Activated T-cell treated with anti-CD3 and anti-CD28 coated beads, Interleukin-2, amount 50 U/mL, for 72 hours (primary cell): ENCODE measurements around the gene C2orf49. TPM values are rescaled to one million over a fixed set of nuclear protein-coding genes. Genes with fewer than 3 reads are reported as not detected.

Source experiments
- ATAC-seq, 2 donors: fragments of 150-1000 bp; cut with Tn5 transposase; replicated peaks in 1 of 2; 2 replicates each; pipeline ENCODE4 v1.10.0; 2021; ENCODE audit warnings: moderate library complexity in 2 of 2, mild to moderate bottlenecking in 1 of 2
- DNase-seq, 2 donors: peaks; one replicate each; pipeline ENCODE4 v3.0.0; 2021 to 2022; ENCODE audit warnings: mixed read lengths in 1 of 2
- H3K27ac Mint-ChIP-seq: one replicate; pipeline ENCODE4 v1.8.0; 2022; ENCODE audit warnings: mild to moderate bottlenecking, moderate library complexity, mixed read lengths
- H3K27me3 Mint-ChIP-seq: one replicate; pipeline ENCODE4 v1.8.0; 2022; ENCODE audit warnings: low read depth, mixed read lengths
- H3K36me3 Mint-ChIP-seq, 2 donors: one replicate each; pipeline ENCODE4 v1.8.0; 2022; ENCODE audit warnings: mixed read lengths in 2 of 2, mild to moderate bottlenecking in 1 of 2; ENCODE audit not compliant: insufficient read depth in 2 of 2
- H3K4me1 Mint-ChIP-seq: one replicate; pipeline ENCODE4 v1.8.0; 2022; ENCODE audit warnings: low read depth, mixed read lengths
- H3K4me3 Mint-ChIP-seq, 2 donors: one replicate each; pipeline ENCODE4 v1.8.0; 2022; ENCODE audit warnings: mild to moderate bottlenecking in 2 of 2, mixed read lengths in 2 of 2, moderate library complexity in 2 of 2
- H3K9me3 Mint-ChIP-seq, 2 donors: one replicate each; pipeline ENCODE4 v1.8.0; 2022; ENCODE audit warnings: mixed read lengths in 2 of 2
- total RNA-seq, 2 donors: library from RNA; stranded (reverse); gene quantifications; one replicate each; pipeline ENCODE4 v1.2.3, GENCODE V29; 2022

C2orf49 gene
- 10 to 100 TPM; 15.9 to 18.9 TPM for total RNA-seq

DNA sequence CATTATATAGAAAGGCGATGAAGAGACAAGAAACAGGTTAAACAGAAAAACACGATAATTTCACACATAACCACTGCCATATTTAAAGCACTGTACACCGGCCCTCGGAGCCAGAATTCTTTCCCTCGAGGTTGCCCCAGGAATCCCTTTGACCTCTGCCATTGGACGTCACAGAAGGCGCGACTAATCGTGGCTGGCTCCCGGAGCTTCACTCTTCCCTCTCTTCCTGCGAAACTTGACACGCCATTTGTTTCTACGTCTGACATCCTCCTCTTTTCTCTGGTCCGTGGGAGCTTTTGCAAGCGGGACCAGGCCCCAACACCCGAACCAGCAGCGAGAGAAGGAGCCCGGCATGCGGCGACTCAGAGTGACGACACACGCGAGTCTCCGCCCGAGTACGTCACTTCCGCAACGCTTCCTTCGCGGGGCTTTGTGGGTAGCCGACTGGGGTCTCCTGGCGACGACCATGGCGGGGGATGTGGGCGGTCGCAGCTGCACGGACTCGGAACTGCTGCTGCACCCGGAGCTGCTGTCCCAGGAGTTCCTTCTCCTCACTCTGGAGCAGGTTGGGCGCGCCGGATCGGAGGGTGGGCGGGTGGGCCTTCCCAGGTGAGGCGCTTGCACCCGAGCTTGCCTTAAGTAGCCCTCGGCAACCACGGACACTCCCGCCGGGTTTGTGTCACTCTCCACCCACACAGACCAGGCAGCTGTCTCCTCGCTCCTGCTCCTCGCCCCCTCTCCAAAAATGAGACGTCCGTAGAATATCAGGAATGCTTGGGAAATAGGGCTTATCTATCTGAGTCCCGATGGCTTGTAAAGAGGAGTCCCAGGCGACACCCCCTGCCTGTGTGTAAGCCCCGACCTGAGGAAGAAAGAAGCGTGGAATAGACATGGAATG is at the start of gene C2orf49:
Gene C2orf49 (plus strand): TSS at position 419 of the 898 bp plus-strand sequence. CDS start 48 bp downstream, at position 467.
- ATAC-seq: peak; percentile 95 to 97
- DNase-seq: peak; percentile 89 to 92
- H3K36me3 Mint-ChIP-seq: peaks cover 5 to 9% of the 10 kb centered on the region in 2 donors
- peak within 1 kb of the TSS; percentile 100 for H3K27ac Mint-ChIP-seq
- H3K4me1 Mint-ChIP-seq: peaks cover 46% of the 10 kb centered on the region
- no peaks in the 10 kb centered on the region for H3K27me3 Mint-ChIP-seq
- peak within 1 kb of the TSS; percentile 87 to 100 for H3K4me3 Mint-ChIP-seq
- H3K9me3 Mint-ChIP-seq: no peaks in the 10 kb centered on the region

DNA sequence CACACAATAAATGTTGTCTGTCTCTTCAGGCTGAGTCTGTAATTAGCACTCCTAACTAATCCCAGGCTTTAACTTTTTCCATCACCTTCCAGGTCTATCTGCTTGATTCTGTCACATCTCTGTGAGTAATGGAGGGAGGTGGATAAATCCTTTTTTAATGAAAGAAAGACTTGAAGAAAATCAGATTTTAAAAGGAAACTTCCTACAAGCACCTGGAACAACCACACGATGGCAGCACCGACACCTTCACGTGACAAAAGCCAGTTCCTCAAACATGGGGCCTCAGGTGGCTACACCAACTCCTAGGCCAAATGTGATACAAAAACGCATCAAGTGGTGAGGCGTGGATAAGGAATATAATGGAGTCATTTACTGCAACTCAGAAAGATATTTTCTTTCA is 49.6 kb upstream of the C2orf49 start:
- Mint-ChIP-seq H3K9me3 (no peaks in the 10 kb centered on the region), H3K4me1 (no peaks in the 10 kb centered on the region), H3K27ac (no peak overlapping the region), H3K4me3 (no peak overlapping the region), H3K36me3 (peaks cover 2 to 23% of the 10 kb centered on the region in 2 donors), H3K27me3 (no peaks in the 10 kb centered on the region)
- ATAC-seq (no peak), DNase-seq (peak; percentile 22 to 29)

DNA sequence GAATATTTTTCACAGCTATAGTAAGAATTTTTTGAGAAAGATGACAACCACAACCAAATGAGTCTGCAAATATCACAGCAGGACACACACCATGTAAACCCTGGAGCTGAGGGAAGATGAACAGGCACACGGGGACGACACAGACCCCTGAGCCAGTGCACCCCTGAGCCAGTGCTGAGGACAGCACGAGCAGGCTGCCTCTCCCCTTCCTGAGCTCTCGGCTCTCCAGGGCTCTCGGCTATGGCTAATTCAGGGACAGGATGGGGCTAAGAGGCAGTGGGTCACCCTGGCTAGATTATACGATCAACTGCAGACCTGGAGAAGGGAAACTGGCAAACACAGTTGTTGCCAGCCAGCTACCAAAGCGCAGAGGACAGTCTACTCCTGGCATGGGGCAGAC is 49.2 kb upstream of the C2orf49 start:
- H3K9me3 Mint-ChIP-seq: no peaks in the 10 kb centered on the region
- H3K36me3 Mint-ChIP-seq: peaks cover 2 to 23% of the 10 kb centered on the region in 2 donors
- DNase-seq (no peak), ATAC-seq (no peak)
- H3K27ac Mint-ChIP-seq: no peak overlapping the region
- H3K4me3 Mint-ChIP-seq: no peak overlapping the region
- H3K4me1 Mint-ChIP-seq: no peaks in the 10 kb centered on the region
- H3K27me3 Mint-ChIP-seq: no peaks in the 10 kb centered on the region

DNA sequence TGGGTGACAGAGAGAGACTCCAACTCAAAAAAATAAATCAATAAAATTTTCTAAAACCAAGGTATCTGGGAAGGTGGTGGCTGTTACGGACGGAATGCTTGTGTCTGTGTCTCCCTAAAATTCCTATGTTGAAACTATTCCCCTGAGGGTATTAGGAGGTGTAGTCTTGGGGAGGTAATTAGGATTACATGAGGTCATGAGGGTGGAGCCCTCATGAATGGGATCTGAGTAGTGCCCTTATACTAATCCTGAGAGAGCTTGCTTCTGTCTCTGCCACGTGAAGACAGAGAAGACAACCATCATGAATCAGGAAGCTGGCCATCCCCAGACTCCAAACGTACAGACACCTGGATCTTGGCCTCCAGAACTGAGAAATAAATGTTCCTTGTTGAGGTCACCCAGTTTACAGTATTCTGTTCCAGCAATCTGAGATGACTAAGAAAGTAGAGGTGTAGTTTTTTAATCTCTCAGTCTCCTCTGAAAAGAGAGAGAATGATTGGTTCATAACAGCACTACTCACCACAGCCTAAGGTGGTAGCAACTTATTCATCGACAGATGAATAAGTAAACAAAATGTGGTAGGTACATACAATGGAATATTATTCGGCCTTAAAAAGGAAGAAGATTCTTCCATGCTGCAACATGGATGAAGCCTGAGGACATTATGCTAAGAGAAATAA is 46.2 kb upstream of the C2orf49 start:
- Mint-ChIP-seq H3K36me3 (peaks cover 2 to 27% of the 10 kb centered on the region in 2 donors), H3K9me3 (no peaks in the 10 kb centered on the region), H3K27ac (no peak overlapping the region), H3K4me3 (no peak overlapping the region), H3K4me1 (no peaks in the 10 kb centered on the region), H3K27me3 (no peaks in the 10 kb centered on the region)
- ATAC-seq: no peak
- no peak for DNase-seq

DNA sequence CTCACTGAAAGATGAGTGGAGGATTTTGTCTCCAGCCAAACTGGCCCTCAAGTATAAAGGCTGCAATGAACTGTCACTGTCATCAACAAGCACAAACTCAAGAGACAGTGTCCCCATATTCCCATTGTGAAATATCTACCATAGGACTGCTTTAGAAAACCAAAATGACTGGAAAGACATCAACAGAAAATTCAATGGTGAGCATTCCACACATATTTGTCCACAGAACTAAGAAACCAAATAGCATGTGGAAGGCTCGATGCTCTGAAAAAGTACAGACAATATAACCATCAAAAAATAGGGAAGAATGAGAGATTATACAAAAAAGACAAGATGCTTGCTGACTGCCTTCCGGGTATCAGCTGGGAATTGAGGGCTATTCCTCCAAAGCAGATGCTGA is 45.4 kb upstream of the C2orf49 start:
- Mint-ChIP-seq H3K36me3 (peaks cover 3 to 29% of the 10 kb centered on the region in 2 donors), H3K4me1 (no peaks in the 10 kb centered on the region), H3K9me3 (no peaks in the 10 kb centered on the region), H3K4me3 (no peak overlapping the region), H3K27me3 (no peaks in the 10 kb centered on the region), H3K27ac (no peak overlapping the region)
- ATAC-seq (no peak), DNase-seq (no peak)

DNA sequence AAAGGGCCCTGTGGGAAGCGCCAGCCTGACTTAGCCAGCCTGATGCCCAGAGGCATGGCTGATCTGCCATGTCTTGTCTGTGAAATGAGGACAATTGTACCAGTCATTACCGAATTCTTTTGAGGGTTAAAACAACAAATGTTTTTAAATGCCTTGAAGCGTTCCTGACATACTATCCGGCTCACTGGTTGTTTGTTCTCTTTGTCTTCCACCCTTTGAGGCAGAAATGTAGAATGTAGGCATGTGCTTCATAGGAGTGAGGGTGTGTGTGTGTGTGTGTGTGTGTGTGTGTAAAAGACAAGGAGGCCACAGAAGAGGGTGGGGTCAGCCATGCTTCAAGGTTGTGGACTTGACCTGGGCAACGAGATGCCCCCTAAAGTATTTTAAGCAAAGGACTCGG is 43.3 kb upstream of the C2orf49 start:
- no peaks in the 10 kb centered on the region for H3K9me3 Mint-ChIP-seq
- H3K4me1 Mint-ChIP-seq: no peaks in the 10 kb centered on the region
- H3K4me3 Mint-ChIP-seq: no peak overlapping the region
- DNase-seq (no peak), ATAC-seq (no peak)
- H3K27me3 Mint-ChIP-seq: no peaks in the 10 kb centered on the region
- H3K36me3 Mint-ChIP-seq: peaks cover 10 to 33% of the 10 kb centered on the region in 2 donors
- no peak overlapping the region for H3K27ac Mint-ChIP-seq

DNA sequence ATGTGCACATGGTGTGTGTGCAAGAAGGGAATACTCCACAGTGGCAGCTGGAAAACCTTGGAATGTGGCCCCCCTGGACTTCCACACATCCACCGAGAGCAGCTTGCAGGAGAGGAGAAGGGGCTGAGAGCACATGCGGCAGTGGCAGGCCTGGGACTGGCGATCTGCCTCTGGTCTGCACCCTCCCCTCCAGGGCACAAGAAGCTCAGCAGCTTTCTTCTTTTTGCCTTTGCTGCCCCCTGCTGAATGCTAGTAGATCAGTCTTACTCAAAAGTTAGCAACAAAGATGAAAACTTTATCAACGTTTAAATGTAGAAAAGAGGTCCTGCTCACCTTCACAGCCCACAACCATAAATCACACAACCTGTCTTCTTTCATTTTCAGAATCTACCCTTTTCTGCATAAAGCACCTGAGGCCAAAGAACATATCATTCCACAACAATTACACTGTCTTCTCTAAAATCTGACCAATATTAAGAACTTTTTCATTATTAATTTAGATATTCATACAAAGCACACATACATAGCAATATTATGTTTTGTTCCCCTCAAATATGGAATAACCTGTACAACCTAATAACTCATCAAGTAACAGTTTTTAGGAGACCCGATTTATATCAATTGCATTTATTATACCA is 42.4 kb upstream of the C2orf49 start:
- H3K9me3 Mint-ChIP-seq: no peaks in the 10 kb centered on the region
- H3K4me1 Mint-ChIP-seq: no peaks in the 10 kb centered on the region
- H3K36me3 Mint-ChIP-seq: peaks cover 10 to 33% of the 10 kb centered on the region in 2 donors
- no peaks in the 10 kb centered on the region for H3K27me3 Mint-ChIP-seq
- no peak overlapping the region for H3K27ac Mint-ChIP-seq
- DNase-seq (peak; percentile 11 to 39), ATAC-seq (peak; percentile 26 to 32)
- H3K4me3 Mint-ChIP-seq: no peak overlapping the region

DNA sequence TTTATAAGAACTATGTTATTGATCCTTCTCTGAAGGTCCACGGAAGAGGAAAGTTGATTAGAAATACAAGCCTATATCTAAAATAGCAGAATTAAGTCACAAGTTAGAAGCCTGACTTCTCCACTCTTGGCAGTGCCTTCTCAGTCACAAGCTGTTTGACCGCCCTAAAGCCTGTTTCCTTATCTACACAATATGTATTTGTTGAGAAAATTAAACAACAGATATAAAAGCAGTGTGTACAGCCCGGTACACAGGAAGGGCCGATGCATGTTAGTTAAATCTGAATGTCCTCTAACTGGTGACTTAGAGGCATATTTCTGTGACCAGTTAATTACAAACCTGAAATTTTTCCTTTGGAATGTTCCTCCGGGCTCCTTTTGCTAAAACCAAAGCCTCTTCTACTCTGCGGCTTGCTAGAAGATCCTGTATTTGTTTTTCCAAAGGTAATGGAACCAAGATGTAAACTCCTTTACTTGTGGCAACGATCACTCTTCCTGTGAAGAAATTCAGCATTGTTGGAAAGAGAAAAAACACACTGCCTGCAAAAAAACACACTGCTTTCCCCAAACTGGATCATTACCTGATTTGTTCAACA is 41.2 kb upstream of the C2orf49 start:
- Mint-ChIP-seq H3K27ac (no peak overlapping the region), H3K4me3 (no peak overlapping the region), H3K27me3 (no peaks in the 10 kb centered on the region), H3K9me3 (no peaks in the 10 kb centered on the region), H3K36me3 (peaks cover 10 to 26% of the 10 kb centered on the region in 2 donors), H3K4me1 (no peaks in the 10 kb centered on the region)
- DNase-seq (no peak), ATAC-seq (no peak)

DNA sequence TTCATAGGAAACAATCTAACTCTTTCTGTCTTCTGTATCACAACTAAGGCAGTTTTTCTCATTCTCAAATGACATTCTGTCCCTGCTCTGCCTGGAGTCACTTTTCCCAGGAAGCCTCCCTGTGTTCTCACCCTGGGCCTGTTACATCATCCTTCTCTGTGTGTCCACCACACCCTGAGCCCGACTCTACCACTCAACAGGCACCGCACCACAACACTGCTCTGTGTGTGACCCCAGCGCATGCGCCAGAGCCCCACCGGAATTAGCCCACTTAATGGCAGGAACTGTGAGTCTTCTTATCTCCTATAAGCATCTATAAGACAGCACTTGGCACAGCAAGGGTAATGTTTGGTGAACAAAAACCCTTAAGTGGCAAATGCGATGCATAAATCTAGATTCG is 40.1 kb upstream of the C2orf49 start:
- H3K36me3 Mint-ChIP-seq: peaks cover 8 to 20% of the 10 kb centered on the region in 2 donors
- no peak overlapping the region for H3K4me3 Mint-ChIP-seq
- peaks cover 8% of the 10 kb centered on the region for H3K4me1 Mint-ChIP-seq
- no peak overlapping the region for H3K27ac Mint-ChIP-seq
- DNase-seq (no peak), ATAC-seq (no peak)
- no peaks in the 10 kb centered on the region for H3K9me3 Mint-ChIP-seq
- no peaks in the 10 kb centered on the region for H3K27me3 Mint-ChIP-seq

DNA sequence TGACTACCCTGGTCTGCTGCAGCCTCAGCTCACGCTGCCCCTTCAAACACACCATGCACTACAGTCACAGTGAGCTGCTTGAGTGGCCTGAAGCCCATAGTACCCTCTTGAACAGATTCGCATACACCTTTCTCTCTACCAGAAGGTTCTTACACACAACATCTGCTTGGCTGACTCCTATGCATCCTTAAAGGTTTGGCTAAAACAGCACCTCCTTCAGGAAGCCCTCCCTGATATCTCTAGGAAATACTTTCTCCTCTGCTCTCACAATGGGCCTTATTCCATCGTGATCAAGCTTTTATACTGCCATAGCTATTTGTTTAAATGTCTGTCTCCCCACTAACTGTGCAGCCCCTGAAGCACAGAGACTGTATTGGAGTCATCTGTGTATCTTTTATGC is 39.3 kb upstream of the C2orf49 start:
- H3K27me3 Mint-ChIP-seq: no peaks in the 10 kb centered on the region
- H3K36me3 Mint-ChIP-seq: peaks cover 8 to 18% of the 10 kb centered on the region in 2 donors
- no peak overlapping the region for H3K4me3 Mint-ChIP-seq
- peaks cover 16% of the 10 kb centered on the region for H3K4me1 Mint-ChIP-seq
- no peak overlapping the region for H3K27ac Mint-ChIP-seq
- ATAC-seq: no peak
- DNase-seq: no peak
- no peaks in the 10 kb centered on the region for H3K9me3 Mint-ChIP-seq

DNA sequence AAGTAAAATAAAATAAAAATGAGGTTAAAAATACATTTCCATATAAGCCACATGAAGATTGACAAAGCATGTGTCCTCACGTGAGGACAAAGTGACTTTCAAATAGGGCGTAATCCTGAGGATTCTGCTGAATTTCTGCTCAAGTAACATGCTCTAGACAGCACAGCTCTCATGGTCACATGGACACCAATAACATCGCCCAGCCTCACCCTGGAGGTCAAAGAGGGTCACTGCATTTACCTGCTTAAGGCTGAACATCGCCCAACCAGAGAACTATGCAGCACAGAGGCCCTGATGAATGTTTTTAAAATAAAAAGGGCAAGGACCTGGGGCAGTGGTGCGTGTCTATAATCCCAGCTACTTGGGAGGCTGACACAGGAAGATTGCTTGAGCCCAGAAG is 38.0 kb upstream of the C2orf49 start:
- ATAC-seq (no peak), DNase-seq (no peak)
- Mint-ChIP-seq H3K27ac (no peak overlapping the region), H3K4me1 (peaks cover 22% of the 10 kb centered on the region), H3K4me3 (no peak overlapping the region), H3K9me3 (no peaks in the 10 kb centered on the region), H3K27me3 (no peaks in the 10 kb centered on the region), H3K36me3 (peaks cover 8 to 13% of the 10 kb centered on the region in 2 donors)

DNA sequence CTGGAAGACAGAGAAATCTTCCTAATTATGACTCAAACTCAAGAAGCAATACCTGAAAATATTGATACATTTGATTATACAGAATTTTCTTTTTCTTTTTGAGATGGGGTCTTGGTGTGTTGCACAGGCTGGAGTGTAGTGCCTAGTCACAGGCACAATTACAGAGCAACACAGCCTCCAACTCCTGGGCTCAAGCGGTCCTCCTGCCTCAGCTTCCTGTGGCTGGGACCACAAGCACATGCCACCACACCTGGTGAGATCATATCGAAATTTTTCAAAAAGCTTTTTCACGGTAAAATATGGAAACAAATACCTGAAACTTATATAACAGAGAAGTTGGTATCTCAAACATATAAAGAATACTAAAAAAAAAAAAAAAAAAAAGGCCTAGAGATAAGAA is 35.7 kb upstream of the C2orf49 start:
- peaks cover 8 to 13% of the 10 kb centered on the region in 2 donors for H3K36me3 Mint-ChIP-seq
- DNase-seq: peak in 1 of 2 donors; percentile 17

DNA sequence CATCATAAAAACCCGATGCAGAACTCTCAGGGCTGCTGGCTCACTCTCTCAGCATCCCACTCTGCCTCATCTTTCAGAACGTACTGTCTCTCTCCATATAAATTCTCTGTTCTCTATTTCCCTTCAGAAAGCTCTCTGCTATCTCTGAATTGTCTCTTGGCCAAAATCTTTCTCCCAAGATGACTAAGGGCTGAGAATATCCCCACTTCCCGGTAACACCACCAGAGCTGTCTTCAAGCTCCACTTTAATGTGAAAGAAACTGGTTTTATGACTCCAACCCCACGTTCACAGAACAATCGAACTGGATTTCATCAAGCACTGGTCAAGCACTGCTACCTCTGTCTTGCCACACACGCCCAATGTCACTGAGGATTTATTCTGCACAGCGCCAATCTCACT is 30.2 kb upstream of the C2orf49 start:
- no peak for ATAC-seq
- Mint-ChIP-seq H3K36me3 (peaks cover 3 to 9% of the 10 kb centered on the region in 2 donors), H3K4me3 (no peak overlapping the region), H3K27me3 (no peaks in the 10 kb centered on the region), H3K9me3 (no peaks in the 10 kb centered on the region), H3K4me1 (peaks cover 33% of the 10 kb centered on the region), H3K27ac (no peak overlapping the region)
- no peak for DNase-seq

More for the DNA sequence above, 35.7 kb upstream of the C2orf49 start:
- H3K27me3 Mint-ChIP-seq: no peaks in the 10 kb centered on the region
- H3K4me1 Mint-ChIP-seq: peaks cover 28% of the 10 kb centered on the region
- H3K4me3 Mint-ChIP-seq: no peak overlapping the region
- no peaks in the 10 kb centered on the region for H3K9me3 Mint-ChIP-seq
- ATAC-seq: peak in 1 of 2 donors; percentile 39
- no peak overlapping the region for H3K27ac Mint-ChIP-seq
